ENCODE measurements around the gene IGF2BP2. TPM values are rescaled to one million over a fixed set of nuclear protein-coding genes. Genes with fewer than 3 reads are reported as not detected.

The IGF2BP2 gene
- total and polyA plus RNA-seq, 2 of the 4 experiments (the other 2 are of a cell fraction) = 23.4 to 88.2 TPM

- H3K4me1 ChIP-seq (ENCODE audit: control insufficient read depth, insufficient read depth, low read length) = no peaks in the 10 kb centered on the region
- no peak overlapping the region for H2BK15ac ChIP-seq (ENCODE audit: low read depth, low read length)
- intact Hi-C loops (cut with micrococcal nuclease) (no loop called here), in situ Hi-C loops (cut with MboI; ENCODE audit: low sequenced_read_pairs) (loop anchor here (5.0 kb wide), 1 partner anchor 34 kb away; no protein-coding TSS in a partner anchor), dilution Hi-C loops (cut with HindIII; ENCODE audit: low sequenced_read_pairs, unreplicated experiment) (no loop called here)
- H3K9ac ChIP-seq (ENCODE audit: low read depth, low read length) = no peak overlapping the region
- BruUV-seq (replicated peaks) = no TSS peak
- no peak overlapping the region for H3K14ac ChIP-seq (replicated peaks; ENCODE audit: low read depth, low read length)
- no peak overlapping the region for H4K5ac ChIP-seq (ENCODE audit: low read depth, low read length)
- no peak overlapping the region for H2AFZ ChIP-seq (replicated peaks; ENCODE audit: low read length, poor library complexity)
- no peak overlapping the region for H2BK120ac ChIP-seq (ENCODE audit: low read depth, low read length)
- ChIA-PET POLR2A (ENCODE audit: unreplicated experiment) (no interaction called here), CTCF (interaction anchor here (0.6 kb wide), 1 partner anchor 99 kb away, joined by 3 read pairs; no protein-coding TSS in a partner anchor)
- ATAC-seq (ENCODE audit: low read depth) (no peak), DNase-seq (no peak)
- no peak overlapping the region for H2AK9ac ChIP-seq (replicated peaks; ENCODE audit: low read depth, low read length, poor library complexity)
- H4K91ac ChIP-seq (ENCODE audit: insufficient read depth, low read depth, low read length) = no peak overlapping the region
- H3K56ac ChIP-seq (ENCODE audit: extremely low read depth, insufficient read depth, low read length) = no peak overlapping the region
- no peak overlapping the region for H3K4me2 ChIP-seq (ENCODE audit: low read depth, low read length)
- H2BK5ac ChIP-seq (ENCODE audit: low read depth, low read length, poor library complexity, severe bottlenecking) = no peak overlapping the region
- no peaks in the 10 kb centered on the region for H3K36me3 ChIP-seq (ENCODE audit: control insufficient read depth, insufficient read depth, low read length)
- H3K9me3 ChIP-seq (ENCODE audit: control insufficient read depth, insufficient read depth, low read length) = no peaks in the 10 kb centered on the region
- no peak overlapping the region for H3K4me3 ChIP-seq (ENCODE audit: insufficient read depth, low read depth, low read length)
- H3K4ac ChIP-seq (ENCODE audit: low read depth, low read length) = no peak overlapping the region
- H3K9me1 ChIP-seq (ENCODE audit: insufficient read depth, low read length) = no peaks in the 10 kb centered on the region
- H4K20me1 ChIP-seq (ENCODE audit: insufficient read depth, low read length) = no peaks in the 10 kb centered on the region
- H2BK20ac ChIP-seq (ENCODE audit: low read depth, low read length) = no peak overlapping the region
- TF ChIP-seq FOS (IDR thresholded peaks at IDR 0.05; ENCODE audit: low read depth, low read length) (no peak), CHD1 (IDR thresholded peaks at IDR 0.05; ENCODE audit: low read depth, low read length) (no peak), RAD21 (IDR thresholded peaks at IDR 0.05; ENCODE audit: low read length) (no peak), MAZ (IDR thresholded peaks at IDR 0.05; ENCODE audit: borderline replicate concordance, low read depth, low read length) (no peak), USF2 (IDR thresholded peaks at IDR 0.05; ENCODE audit: low read depth, low read length) (no peak), POLR2A (IDR thresholded peaks at IDR 0.05; ENCODE audit: low read depth, low read length) (no peak), MXI1 (IDR thresholded peaks at IDR 0.05; ENCODE audit: borderline replicate concordance, low read depth, low read length) (no peak), SMC3 (IDR thresholded peaks at IDR 0.05; ENCODE audit: low read depth, low read length) (no peak), BHLHE40 (IDR thresholded peaks at IDR 0.05; ENCODE audit: low read depth, low read length) (no peak), CEBPB (IDR thresholded peaks at IDR 0.05; ENCODE audit: low read depth, low read length) (no peak), NFE2L2 (IDR thresholded peaks at IDR 0.05; ENCODE audit: low read depth, low read length) (no peak), CTCF (conservative IDR thresholded peaks at IDR 0.05; ENCODE audit: low read depth, low read length) (no peak), RFX5 (IDR thresholded peaks at IDR 0.05; ENCODE audit: low read depth, low read length) (no peak), ELK1 (IDR thresholded peaks at IDR 0.05; ENCODE audit: borderline replicate concordance, low read depth, low read length) (no peak), RCOR1 (IDR thresholded peaks at IDR 0.05; ENCODE audit: insufficient replicate concordance, low read length) (no peak)
- no peak overlapping the region for H3K23ac ChIP-seq (ENCODE audit: low read depth, low read length)
- no CpG with 5 or more reads among the region's 3 CpGs for WGBS, 2 experiments (ENCODE audit: extremely low coverage in 2 of 2, insufficient read length in 1 of 2)
- H4K8ac ChIP-seq (ENCODE audit: low read depth in 2 of 2, low read length in 2 of 2) = no peak overlapping the region
- no peak overlapping the region for H3K18ac ChIP-seq (ENCODE audit: low read depth, low read length)
- no peaks in the 10 kb centered on the region for H3K79me1 ChIP-seq (ENCODE audit: low read depth in 1 of 2, low read length in 2 of 2)
- peaks cover 7% of the 10 kb centered on the region for H3K27me3 ChIP-seq (ENCODE audit: control insufficient read depth, insufficient read depth, low read length)
- H3K27ac ChIP-seq (ENCODE audit: insufficient read depth, low read length) = no peak overlapping the region
- H2AK5ac ChIP-seq (ENCODE audit: low read depth, low read length) = no peak overlapping the region
These were observed 18.3 kb upstream of the IGF2BP2 start for GRCh38 chr3:185843126-185843525.
